ENCODE data around the gene MMP24.

Gene MMP24

GRCh38 chr20:35294293-35294685 lies 67.8 kb downstream of the MMP24 start:
- TF ChIP-seq POLR2AphosphoS5 (IDR thresholded peaks at IDR 0.05; ENCODE audit: low read depth, low read length) (no peak), TAF1 (IDR thresholded peaks at IDR 0.05; ENCODE audit: borderline replicate concordance, insufficient read depth, low read length) (no peak), FOXP2 (optimal IDR thresholded peaks at IDR 0.05; ENCODE audit: borderline replicate concordance, extremely low read depth, extremely low read length, insufficient read depth) (no peak)

GRCh38 chr20:35295058-35295457 lies 68.6 kb downstream of the MMP24 start:
- TF ChIP-seq SIN3A (IDR thresholded peaks at IDR 0.05; ENCODE audit: borderline replicate concordance, insufficient read depth, low read length) (no peak), TAF1 (IDR thresholded peaks at IDR 0.05; ENCODE audit: borderline replicate concordance, insufficient read depth, low read length) (no peak), POLR2AphosphoS5 (IDR thresholded peaks at IDR 0.05; ENCODE audit: low read depth, low read length) (no peak), FOXP2 (optimal IDR thresholded peaks at IDR 0.05; ENCODE audit: borderline replicate concordance, extremely low read depth, extremely low read length, insufficient read depth) (no peak), REST (IDR thresholded peaks at IDR 0.05; ENCODE audit: insufficient read depth in 1 of 2, low read depth in 2 of 2, low read length in 2 of 2) (no peak)

- TF ChIP-seq TAF1 (IDR thresholded peaks at IDR 0.05; ENCODE audit: borderline replicate concordance, insufficient read depth, low read length) (no peak), REST (IDR thresholded peaks at IDR 0.05; ENCODE audit: insufficient read depth in 1 of 2, low read depth in 2 of 2, low read length in 2 of 2) (no peak), FOXP2 (optimal IDR thresholded peaks at IDR 0.05; ENCODE audit: borderline replicate concordance, extremely low read depth, extremely low read length, insufficient read depth) (no peak), POLR2AphosphoS5 (IDR thresholded peaks at IDR 0.05; ENCODE audit: low read depth, low read length) (no peak), SIN3A (IDR thresholded peaks at IDR 0.05; ENCODE audit: borderline replicate concordance, insufficient read depth, low read length) (no peak)
Measured at GRCh38 chr20:35295674-35296073, 69.2 kb downstream of the MMP24 start.

- TF ChIP-seq FOXP2 (optimal IDR thresholded peaks at IDR 0.05; ENCODE audit: borderline replicate concordance, extremely low read depth, extremely low read length, insufficient read depth) = no peak
Measured at GRCh38 chr20:35296101-35296554, 69.6 kb downstream of the MMP24 start.

- TF ChIP-seq SIN3A (IDR thresholded peaks at IDR 0.05; ENCODE audit: borderline replicate concordance, insufficient read depth, low read length) (no peak), TAF1 (IDR thresholded peaks at IDR 0.05; ENCODE audit: borderline replicate concordance, insufficient read depth, low read length) (no peak), REST (IDR thresholded peaks at IDR 0.05; ENCODE audit: insufficient read depth in 1 of 2, low read depth in 2 of 2, low read length in 2 of 2) (no peak), FOXP2 (optimal IDR thresholded peaks at IDR 0.05; ENCODE audit: borderline replicate concordance, extremely low read depth, extremely low read length, insufficient read depth) (no peak), POLR2AphosphoS5 (IDR thresholded peaks at IDR 0.05; ENCODE audit: low read depth, low read length) (no peak)
Measured at GRCh38 chr20:35297155-35297554, 70.7 kb downstream of the MMP24 start.

GRCh38 chr20:35297740-35298139 lies 71.2 kb downstream of the MMP24 start:
- no peak for TF ChIP-seq SIN3A (IDR thresholded peaks at IDR 0.05; ENCODE audit: borderline replicate concordance, insufficient read depth, low read length)
- TF ChIP-seq REST (IDR thresholded peaks at IDR 0.05; ENCODE audit: insufficient read depth in 1 of 2, low read depth in 2 of 2, low read length in 2 of 2) = no peak
- TF ChIP-seq FOXP2 (optimal IDR thresholded peaks at IDR 0.05; ENCODE audit: borderline replicate concordance, extremely low read depth, extremely low read length, insufficient read depth) = no peak
- no peak for TF ChIP-seq TAF1 (IDR thresholded peaks at IDR 0.05; ENCODE audit: borderline replicate concordance, insufficient read depth, low read length)
- no peak for TF ChIP-seq POLR2AphosphoS5 (IDR thresholded peaks at IDR 0.05; ENCODE audit: low read depth, low read length)
